Cerebellar cortex (tissue), 1 donor: Measurements from ENCODE around the gene KCTD10.

Experiments used
- DNase-seq: peaks from one replicate; pipeline ENCODE4 v3.0.0-alpha.2; 2015; ENCODE audit warnings: low spot score

KCTD10 gene

GRCh38 chr12:109494348-109494881 is 17.3 kb upstream of the KCTD10 start:
- no peak for DNase-seq

- no peak for DNase-seq
Observed at GRCh38 chr12:109493938-109494337, 16.8 kb upstream of the KCTD10 start.

- no peak for DNase-seq
Observed at GRCh38 chr12:109493090-109493489, 16.0 kb upstream of the KCTD10 start.

GRCh38 chr12:109492371-109492770 is 15.3 kb upstream of the KCTD10 start:
- no peak for DNase-seq

- no peak for DNase-seq
Observed at GRCh38 chr12:109491671-109492070, 14.6 kb upstream of the KCTD10 start.

- no peak for DNase-seq
Observed at GRCh38 chr12:109489955-109490565, 13.0 kb upstream of the KCTD10 start.

GRCh38 chr12:109489016-109489954 is 12.2 kb upstream of the KCTD10 start:
- DNase-seq, result no peak

- DNase-seq, result no peak
Observed at GRCh38 chr12:109488051-109488665, 11.1 kb upstream of the KCTD10 start.

GRCh38 chr12:109487181-109488050 is 10.3 kb upstream of the KCTD10 start:
- DNase-seq, result no peak

GRCh38 chr12:109485201-109485600 is 8.1 kb upstream of the KCTD10 start:
- DNase-seq, result no peak

- no peak for DNase-seq
Observed at GRCh38 chr12:109483346-109483745, 6.2 kb upstream of the KCTD10 start.

GRCh38 chr12:109482894-109483293 is 5.8 kb upstream of the KCTD10 start:
- no peak for DNase-seq

- DNase-seq, result no peak
Observed at GRCh38 chr12:109482491-109482890, 5.4 kb upstream of the KCTD10 start.

- no peak for DNase-seq
Observed at GRCh38 chr12:109481863-109482262, 4.8 kb upstream of the KCTD10 start.

- DNase-seq, result no peak
Observed at GRCh38 chr12:109480356-109480755, 3.3 kb upstream of the KCTD10 start.

- no peak for DNase-seq
Observed at GRCh38 chr12:109479761-109480160, 2.7 kb upstream of the KCTD10 start.

- no peak for DNase-seq
Observed at GRCh38 chr12:109477963-109478315, 839 bp upstream of the KCTD10 start.

- DNase-seq, result no peak
Observed at GRCh38 chr12:109476807-109477184, 304 bp downstream of the KCTD10 start.

- DNase-seq, result no peak
Observed at GRCh38 chr12:109475993-109476806, 900 bp downstream of the KCTD10 start.

- DNase-seq, result no peak
Observed at GRCh38 chr12:109475121-109475520, 2.0 kb downstream of the KCTD10 start.
